NCI-H2081 (cell line): ENCODE data around the gene JCAD.
"Not testable (repeated sequence)": the region's sequence is repeated elsewhere in the genome, so short reads cannot be mapped to it uniquely, and the experiment has no call there.

Experiments used
- DNase-seq, 2 experiments: peaks; one replicate each; lab custom pipeline; 2025; lab: John Stamatoyannopoulos, UW

Gene JCAD

GRCh38 chr10:29987471-29987870 lies 71.9 kb downstream of the JCAD start:
- no peak for DNase-seq

- DNase-seq = no peak
These were observed 76.3 kb downstream of the JCAD start for GRCh38 chr10:29982997-29983648.

GRCh38 chr10:29981510-29981909 lies 77.9 kb downstream of the JCAD start:
- DNase-seq = no peak

- no peak for DNase-seq
These were observed 79.3 kb downstream of the JCAD start for GRCh38 chr10:29980084-29980483.

- DNase-seq = not testable (repeated sequence)
These were observed 80.0 kb downstream of the JCAD start for GRCh38 chr10:29979421-29979779.

GRCh38 chr10:29977171-29977570 lies 82.2 kb downstream of the JCAD start:
- DNase-seq = no peak

GRCh38 chr10:29976134-29976533 lies 83.3 kb downstream of the JCAD start:
- DNase-seq = no peak

- no peak for DNase-seq
These were observed 84.6 kb downstream of the JCAD start for GRCh38 chr10:29974773-29975172.

- DNase-seq = no peak
These were observed 85.5 kb downstream of the JCAD start for GRCh38 chr10:29973921-29974320.

- no peak for DNase-seq
These were observed 88.8 kb downstream of the JCAD start for GRCh38 chr10:29970576-29970975.

GRCh38 chr10:29970012-29970396 lies 89.4 kb downstream of the JCAD start:
- no peak for DNase-seq

- DNase-seq = no peak
These were observed 90.0 kb downstream of the JCAD start for GRCh38 chr10:29969255-29970011.

GRCh38 chr10:29968585-29968984 lies 90.8 kb downstream of the JCAD start:
- no peak for DNase-seq

GRCh38 chr10:29966269-29966668 lies 93.1 kb downstream of the JCAD start:
- DNase-seq = no peak
